ENCODE results near the gene HCN4.
A peak's percentile ranks its signal among the peaks of the same experiment; 100 is the strongest.
"Not testable (repeated sequence)": the region's sequence is repeated elsewhere in the genome, so short reads cannot be mapped to it uniquely, and the experiment has no call there.

HCN4 gene

DNA sequence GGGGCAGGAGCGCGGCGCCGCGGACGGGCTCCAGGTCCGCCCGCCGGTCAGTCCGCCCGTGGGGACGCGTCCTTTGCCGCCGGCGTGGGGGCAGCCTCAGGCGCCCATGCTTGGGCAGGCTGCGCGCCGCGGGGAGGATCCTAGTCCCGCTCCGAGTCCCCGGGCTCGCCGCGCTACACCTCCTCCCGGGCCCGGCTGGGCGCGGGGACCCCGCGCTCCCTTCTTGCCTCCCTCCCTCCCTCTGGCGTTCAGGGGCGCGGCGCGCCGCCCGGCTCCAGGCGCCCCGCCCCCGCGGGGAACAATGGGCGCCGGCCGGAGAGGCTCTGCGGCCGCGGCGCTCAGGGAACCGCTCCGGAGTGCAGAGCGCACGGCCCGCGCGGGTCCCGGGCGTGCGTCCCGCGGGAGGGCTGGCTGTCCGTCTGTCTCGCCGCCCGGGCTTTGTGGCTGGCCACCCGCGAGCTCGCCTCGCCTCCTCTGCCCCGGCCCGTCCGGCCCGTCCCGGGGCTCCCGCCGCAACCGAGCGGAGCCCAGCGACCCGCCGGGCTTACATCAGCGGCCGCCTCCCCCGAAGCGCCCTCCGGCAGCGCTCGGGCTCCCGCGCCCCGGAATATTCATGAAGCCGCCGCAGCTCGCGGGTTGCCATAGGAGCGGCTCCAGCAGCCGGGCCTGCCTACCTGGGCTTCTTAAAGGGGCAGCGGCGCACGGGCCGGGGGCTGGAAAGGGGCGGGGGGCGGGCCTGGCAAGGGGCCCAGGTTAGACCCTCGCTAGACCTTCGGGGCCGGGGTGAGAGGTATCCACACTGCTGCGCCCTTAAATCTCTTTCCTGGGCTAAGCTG, at the start of gene HCN4:
TSS of gene HCN4 (minus strand) at position 658 of the 836 bp plus-strand sequence. CDS start 688 bp downstream, outside the sequence.
- no peak for DNase-seq

DNA sequence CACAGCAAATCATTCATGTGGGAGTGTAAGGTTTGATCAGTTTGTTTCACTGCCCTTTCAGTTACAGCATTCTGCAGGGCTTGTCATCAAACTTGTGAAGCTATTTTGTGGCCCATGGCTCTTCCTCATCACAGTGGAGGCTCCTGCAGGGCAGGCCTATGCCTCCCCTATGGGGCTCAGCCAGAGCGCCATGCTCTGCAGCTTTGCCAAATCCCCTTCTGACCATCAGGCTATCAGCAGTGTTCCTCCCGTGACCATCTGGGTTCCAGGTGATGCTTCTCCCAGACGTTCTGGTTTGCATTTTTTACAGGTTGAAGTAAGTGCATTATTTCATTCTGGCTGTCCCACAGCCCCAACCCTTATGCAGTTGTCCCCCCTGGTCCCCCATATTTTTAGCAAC, 46.1 kb upstream of the HCN4 start:
- no peak for DNase-seq

DNA sequence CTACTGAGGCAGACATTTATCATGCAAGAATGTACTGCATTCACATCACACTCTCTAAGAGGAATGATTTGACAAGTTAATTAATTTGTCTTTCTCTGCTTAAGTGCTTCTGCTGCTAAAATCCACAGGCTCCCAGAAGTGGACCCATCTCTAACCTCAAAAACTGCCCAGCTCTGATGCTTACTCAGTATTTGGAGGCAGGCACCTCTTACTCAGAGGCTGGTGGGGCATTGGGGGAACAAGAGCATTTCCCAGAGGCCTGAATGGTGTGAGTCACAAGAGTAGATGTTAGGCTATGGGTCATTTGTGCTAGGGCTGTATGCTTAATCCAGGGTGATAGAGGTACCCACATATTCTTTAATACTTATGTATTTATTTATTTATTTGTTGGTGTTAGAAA, 34.4 kb upstream of the HCN4 start:
- DNase-seq = no peak

DNA sequence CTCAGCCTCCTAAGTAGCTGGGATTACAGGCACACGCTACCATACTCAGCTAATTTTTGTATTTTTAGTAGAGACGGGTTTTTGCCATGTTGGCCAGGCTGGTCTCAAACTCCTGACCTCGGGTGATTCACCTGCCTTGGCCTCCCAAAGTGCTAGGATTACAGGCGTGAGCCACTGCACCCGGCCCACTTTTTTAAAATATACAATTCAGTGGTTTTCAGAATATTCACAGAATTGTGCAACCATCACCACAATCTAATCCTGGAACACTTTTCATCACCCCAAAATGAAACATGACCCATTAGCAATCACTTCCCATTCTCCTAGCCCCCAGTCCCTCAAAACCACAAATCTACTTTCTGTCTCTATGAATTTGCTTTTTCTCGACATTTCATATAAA, 31.5 kb upstream of the HCN4 start:
- not testable (repeated sequence) for DNase-seq

DNA sequence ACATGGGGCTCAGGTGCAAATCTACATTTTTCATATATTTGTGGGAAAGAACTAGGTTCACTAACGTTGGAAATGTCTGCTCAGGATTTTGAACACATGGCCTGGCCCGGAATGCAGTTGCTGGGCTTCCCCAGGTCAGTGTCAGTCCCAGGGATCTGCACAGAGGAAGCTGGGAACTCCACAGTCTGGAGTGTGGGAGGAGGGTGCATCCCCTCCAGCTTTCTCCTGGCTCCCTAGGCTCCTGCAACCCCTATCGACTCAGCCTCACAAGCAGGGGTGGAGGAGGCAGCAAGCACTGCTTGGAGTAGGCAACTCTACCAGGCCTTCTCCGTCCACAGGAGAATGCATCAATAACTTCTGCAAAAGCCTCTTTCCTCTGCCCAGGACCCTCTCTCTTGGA, 30.1 kb upstream of the HCN4 start:
- peak; percentile 0 for DNase-seq

DNA sequence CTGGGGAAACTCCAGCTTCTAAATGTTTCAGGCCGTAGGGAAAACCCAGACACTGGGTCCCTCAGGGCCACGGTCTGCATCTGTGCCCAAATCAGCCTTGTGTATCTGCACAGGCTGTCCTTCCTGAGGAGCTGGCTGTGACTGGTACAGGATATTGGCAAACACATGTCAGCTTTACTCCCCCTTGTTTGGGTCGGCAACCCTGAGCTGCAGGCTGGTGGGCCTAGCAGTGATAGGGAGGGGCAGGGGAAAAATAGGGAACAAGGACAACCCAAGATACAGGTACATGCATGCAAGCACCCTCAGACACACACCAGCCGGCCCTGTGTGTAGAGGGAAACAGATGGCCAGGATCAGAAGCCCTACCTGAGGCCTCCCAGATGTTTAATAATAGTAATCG, 28.7 kb upstream of the HCN4 start:
- peak; percentile 0 for DNase-seq

DNA sequence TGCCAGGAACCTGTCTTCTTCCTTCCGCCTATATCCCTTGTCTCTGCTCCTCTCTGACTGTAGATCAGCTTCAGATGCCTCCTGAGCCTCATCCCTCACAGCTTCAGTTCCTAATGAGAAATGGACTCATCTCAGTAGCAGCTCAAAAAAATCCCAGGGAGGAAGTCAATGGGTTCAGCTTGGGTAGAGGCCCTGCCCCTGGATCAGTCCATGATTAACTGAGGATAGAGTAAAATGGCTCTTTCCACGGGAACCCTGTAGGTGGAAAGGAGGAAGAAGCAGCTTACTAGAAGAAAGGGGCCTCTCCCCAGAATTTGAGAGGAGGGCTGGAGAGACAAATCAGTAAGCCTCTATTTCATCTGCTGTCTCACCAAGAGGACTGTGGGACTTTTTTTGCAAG, 26.9 kb upstream of the HCN4 start:
- DNase-seq = no peak

DNA sequence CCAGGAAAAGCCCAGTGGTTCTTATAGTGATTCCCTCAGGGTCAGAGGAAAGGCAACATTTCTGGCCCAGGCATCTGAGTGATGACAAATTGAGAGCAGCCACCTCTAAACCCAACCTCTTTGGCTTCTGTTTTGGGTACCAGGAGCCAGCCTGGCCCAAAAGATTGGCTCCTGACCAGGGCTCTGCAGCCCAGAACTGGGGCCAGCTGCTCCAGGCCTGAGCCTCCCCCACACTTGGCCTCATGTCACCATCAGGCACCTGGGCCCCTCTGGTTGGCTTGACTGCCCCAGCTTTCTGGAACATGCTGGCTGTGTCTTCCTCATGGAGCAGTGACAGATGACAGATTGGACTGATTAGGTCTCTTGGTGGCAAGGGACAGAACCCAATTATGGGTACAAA, 26.0 kb upstream of the HCN4 start:
- DNase-seq = no peak

DNA sequence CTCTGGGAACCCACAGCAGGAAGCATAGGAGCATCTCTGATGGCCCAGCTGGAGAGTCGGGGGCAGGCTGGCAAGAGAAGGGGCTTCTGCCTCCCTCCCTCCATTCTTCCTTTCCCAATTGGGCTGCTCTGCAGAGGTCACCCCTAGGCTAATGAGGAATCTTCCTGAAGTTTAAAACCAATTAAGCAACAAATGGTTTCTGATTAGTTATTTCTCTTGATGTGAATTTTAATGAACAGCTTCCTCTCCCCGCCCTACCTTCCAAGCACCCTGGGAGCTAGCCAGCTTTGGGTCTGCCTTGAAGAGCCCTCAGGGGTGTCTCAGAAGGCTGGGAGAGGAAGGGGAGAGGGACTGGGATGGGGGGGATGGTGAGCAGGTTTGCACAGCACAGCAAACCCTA, 24.6 kb upstream of the HCN4 start:
- DNase-seq = no peak

DNA sequence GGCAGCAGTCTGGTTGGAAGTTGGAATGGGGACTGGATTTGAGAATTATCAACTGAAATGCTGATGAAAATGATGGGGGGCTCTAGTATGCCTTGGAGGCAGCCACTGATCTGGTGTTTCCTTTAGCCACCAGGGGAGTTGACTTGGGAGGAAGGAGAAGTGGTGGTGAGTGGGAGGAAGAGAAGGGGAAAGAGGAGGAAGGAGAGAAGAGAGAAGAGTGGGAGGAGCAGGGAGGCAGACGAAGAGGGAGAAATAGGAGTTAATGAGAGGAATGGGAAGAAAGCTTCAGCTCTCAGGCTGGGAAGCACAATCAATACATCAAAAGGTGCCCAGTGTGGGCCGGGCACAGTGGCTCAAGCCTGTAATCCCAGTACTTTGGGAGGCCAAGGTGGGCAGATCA, 23.3 kb upstream of the HCN4 start:
- no peak for DNase-seq

DNA sequence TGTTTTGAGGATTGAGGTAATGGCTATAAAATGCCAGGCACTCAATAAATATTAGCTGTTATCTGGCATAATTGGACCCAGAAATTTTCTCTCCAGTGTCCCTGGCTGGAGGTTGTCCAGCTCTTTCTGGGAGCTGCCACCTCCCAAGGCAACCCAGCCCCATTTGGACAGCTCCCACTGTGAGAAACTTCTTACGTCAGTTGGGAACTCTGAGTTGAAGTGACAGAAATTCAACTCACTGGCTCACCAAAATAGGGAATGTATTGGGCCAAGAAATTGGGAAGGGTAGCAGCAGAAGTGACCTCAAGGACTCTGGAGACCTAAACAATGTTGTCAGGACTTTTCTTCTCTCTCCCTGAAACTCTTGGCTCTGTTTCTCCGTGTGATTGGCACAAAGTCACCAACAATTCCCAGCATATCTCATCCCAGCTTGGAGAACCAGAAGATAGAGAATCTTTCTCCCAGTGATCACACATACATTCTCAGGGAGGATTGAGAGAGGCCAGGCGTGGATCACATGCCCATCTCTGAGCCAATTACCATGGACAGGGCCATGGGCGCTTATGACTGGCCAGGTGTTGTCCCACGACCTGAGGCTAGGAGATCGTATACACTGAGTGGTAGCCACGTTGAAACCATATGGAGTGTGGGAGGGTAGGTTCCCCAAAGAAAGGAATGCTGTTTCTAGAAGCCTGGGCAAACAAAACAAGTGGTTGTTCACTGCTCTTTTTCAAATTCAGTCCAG, 22.5 kb upstream of the HCN4 start:
- DNase-seq = no peak

DNA sequence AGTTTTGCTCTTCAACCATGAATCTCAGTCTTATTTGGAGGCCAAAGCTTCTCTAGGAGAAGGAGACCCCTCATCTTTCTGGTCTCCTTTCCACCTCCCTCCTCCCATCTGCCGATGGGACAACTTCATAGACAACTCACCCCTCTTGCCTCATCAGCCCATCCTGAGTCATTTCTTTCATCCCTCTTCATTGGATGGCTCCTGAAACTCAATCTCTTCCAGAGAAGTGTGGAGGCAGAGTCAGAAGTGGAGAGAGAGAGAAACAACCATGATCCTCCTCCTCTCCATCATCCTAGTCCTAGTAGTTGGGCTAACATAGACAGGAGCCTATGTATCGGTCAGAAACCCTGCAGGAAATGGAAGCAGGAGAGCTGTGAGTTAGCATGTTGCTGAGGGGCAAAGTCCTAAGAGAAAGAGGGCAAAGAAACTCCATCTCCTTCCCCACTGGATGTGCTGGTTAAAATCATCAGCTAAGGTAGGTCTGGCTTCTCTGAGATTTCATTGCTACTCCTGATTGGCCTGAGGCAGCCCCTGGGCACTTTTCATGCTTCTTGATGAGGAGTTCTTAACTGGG, 21.3 kb upstream of the HCN4 start:
- no peak for DNase-seq

DNA sequence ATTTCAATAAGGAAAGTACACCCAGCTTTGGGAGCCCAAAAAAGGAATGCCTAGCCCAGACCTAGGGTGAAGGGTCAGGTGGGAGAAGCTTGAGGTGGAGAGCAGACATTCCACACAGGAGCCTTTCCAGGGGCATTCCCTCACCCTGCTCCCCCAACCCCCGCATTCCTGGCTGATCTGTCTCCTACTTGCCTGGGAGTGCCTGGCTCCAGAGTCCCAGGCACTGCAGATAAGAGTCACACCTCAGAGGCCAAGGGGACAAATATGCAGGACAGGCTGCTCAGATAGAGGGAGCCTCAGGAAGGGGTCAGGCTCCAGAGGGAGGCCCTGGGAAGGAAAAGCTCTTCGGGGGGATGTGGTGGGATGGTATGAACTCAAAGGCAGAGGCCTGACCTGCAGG, 20.8 kb upstream of the HCN4 start:
- DNase-seq = no peak

DNA sequence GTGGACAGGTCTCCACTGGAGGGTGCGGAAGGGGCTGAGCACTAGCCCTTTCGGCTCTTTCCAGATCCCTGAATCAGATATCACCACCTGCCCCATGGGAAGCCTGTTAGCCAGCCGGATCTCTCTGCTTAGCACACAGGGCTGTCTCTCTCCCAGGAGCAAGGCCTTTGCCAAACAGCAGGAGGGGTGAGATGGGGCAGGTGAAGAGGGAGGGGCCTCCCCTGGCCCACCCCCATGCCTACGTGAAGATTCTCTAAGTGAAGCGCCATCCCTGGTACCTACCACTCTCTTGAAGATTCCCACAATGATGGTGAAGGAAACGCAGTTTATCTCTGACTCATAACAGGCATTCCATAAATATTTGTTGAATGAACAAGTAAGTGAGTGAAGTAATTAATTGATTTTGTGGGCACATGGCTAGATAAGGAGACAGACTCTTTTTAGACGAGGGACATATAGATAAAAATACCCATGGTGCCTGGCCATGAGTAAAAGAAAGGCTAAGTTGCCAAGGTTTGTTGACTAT, 19.6 kb upstream of the HCN4 start:
- DNase-seq = no peak

DNA sequence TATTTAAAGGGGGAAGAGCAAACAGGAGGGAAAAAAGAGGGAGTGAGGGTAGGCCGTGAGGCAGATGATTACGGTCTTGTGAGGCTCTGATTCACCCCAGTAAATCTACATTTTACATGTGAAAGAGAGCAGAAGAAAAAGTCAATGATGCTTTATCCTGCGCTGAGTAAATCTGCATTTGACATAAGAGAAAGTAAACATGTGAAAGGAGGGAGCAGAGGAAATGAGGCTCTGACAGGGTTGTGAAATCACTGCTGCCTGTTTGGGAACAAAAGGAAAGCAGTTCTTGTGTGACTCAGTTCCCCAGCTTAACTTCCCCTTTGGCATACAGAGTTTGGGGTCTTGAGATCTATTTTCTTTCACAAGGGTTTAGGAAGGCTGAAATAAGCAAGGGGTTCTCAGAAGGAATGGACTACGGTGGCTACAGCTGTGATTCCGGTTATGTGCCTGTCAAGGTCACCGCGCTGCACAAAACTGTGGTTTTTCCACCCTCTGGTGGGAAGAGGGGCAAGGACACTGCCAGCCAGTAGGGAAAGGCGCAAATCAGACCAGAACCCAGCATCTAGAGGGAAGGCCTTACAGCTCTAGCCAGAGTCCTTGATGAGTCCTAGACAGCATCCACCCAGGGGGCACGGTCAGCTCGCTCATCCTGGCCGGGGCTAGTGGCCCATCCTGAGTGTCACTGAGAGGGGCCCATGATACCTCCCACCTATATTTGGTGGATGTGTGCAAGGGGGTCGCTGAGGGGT, 18.9 kb upstream of the HCN4 start:
- DNase-seq = no peak

DNA sequence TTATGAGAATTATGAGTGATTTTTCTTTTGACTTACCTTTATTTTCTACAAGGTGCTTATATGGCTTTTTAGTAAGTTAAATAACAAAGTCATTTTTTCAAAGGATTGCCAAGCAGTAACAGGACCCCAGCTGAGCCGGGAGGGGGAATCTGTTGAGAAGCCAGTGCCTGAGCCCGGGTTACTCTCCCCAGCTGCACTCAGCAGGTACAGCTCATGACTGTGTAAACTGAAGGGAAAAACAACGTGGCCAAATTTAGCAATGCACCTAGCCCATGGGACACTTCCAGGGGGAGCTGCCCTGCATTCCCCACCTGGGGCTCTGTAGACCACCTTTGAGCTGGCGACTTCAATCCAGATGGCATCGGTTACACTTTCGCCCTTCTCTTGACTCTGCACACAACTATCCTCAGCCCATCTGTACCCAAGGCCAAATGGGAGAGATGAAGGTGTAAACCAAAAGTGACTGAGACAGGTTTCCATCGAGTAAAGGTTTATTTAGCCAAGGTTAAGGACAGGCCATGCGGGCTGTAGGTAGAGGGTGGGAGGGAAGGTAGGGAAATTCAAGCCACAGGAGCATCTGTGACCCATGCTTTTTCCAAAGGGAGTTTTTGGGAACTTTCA, 18.2 kb upstream of the HCN4 start:
- DNase-seq = no peak

DNA sequence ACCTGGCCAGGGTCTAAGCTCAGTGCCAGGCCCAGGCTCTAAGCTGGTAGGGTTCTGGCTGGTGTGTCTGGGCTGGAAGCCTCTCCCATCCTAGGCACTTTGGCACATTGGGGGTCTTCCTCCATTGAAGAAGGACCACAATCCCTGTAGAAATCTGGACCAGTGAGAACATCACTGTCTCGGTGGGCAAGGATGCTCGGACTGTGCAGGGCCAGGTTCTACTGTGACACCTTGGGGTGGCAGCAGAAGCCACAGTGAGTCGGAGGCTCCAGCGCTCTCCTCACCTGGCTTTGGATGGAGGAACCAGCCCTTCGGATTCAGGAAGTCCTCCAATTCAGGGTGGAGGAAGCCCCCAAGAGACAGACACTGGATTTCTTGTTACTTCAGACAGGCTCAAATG, 17.5 kb upstream of the HCN4 start:
- DNase-seq = no peak

DNA sequence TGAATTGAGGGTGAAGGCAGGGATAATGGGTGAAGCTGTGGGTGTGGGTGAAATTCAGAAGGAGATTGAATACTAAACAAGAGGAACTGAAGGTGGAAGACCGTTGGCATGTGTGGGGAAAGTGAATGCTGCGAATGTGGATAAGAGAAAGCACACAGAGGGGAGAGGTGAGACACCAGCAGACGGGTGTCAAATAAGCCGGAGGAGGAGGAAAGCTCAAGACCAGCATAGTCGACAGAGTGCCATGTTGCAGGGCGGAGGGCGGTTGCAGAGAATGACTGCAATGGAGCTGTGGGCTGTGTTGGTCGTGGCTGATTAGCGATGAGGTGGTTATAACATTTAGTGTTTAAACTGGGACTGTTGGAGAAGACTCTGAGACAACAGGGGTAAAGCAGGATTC, 16.4 kb upstream of the HCN4 start:
- DNase-seq = no peak

DNA sequence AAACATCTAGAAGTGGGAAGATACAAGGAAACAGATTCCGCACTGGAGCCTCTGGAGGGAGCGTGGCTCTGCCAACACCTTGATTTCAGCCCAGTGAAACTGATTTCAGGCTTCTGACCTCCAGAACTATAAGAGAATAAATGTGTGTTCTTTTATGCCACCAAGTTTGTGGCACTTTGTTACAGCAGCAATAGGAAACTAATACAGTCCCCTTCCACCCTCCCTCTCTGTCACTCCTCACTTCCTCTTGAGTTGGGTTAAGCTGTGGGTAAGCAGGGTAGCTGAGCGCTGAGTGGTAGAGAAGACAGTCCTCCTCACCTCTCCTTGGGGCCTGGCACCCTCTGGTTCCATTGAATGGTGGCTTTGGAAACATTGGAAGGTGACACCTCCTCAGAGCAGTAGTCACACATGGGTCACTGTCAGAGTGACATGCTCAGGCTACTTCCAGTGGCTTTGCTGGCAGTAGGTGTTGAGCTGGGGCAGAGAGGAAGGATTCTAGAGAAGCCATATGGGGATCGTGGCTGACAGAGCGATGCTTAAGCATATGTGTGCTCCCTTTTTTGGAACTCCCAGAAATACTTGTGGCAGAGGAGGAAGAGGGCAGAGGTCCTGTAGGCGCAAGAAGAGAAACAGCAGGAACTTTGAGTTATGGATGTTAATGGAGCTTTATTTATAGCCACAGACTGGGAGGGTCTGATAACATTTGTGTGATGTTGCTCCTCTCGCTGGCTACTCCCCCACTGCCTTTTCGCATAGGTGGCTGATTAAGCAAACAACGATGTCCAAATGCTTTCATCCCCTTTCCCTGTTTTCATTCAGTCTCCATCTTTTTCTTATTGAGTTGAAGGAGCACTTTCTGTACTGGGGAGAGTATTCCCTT, 14.8 kb upstream of the HCN4 start:
- DNase-seq = no peak

DNA sequence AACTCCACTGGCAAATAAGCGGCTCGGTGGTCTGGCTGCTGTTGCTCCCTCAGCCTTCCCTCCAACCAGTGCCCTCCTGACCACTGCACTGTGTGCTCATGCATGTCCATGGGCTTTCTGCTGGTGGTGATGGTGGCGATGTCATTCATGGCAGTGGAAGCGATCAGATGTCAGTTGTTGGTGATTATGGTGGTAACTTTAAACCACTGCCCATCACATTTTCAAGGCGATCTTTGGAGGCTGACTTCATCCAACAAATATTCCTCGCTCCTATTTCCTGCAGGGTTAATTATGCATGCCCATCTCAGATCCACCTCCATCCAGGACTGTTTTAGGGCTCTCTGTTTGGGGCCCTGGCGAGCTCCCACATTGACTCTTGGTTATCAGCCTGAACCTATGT, 13.4 kb upstream of the HCN4 start:
- no peak for DNase-seq

DNA sequence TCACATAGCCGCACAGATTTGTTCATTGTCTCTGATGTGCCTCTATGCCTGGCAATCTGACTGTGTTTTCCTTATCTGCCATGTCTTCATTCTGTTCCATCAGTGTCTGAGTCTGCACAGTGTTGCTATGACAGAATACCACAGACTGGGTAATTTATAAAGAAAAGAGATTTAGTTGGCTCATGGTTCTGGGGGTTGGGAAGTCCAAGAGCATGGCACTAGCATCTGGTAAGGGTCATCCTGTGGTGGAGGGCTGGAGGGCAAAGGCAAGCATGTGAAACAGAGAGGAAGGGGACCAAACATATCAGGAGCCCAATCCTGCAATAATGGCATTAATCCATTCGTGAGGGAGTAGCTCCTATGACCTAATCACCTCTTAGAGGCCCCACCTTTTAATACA, 11.9 kb upstream of the HCN4 start:
- DNase-seq = no peak

DNA sequence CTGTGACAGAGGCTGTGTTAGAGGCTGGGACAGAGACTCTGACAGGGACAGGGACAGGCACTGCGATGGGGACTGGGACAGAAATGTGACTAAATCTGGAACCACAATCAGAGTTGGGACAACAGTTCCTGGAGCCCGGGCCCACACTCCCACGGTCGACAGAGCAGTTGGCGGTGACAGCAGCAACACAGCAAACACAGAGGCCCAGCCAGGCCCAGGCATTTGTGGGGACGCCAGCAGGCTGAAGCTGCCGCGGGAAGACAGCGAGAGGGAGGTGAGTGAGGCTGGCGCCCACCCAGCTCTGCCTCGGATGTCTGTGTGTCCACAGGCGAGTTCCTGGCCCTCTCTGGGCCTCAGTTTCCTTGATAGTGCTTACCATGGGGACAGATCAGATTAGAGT, 9.3 kb upstream of the HCN4 start:
- DNase-seq = no peak
